Measurements from ENCODE around the gene BGN.

Gene BGN

GRCh38 chrX:153504445-153505016 lies 9.8 kb downstream of the BGN start:
- DNase-seq (ENCODE audit: low read depth) = no peak

- DNase-seq (ENCODE audit: low read depth) = no peak
Observed at GRCh38 chrX:153505361-153505760, 10.6 kb downstream of the BGN start.

- peak; percentile 74 for DNase-seq (ENCODE audit: low read depth)
Observed at GRCh38 chrX:153507484-153508178, 12.9 kb downstream of the BGN start.

- DNase-seq (ENCODE audit: low read depth) = no peak
Observed at GRCh38 chrX:153509592-153509991, 14.8 kb downstream of the BGN start.

GRCh38 chrX:153510383-153510782 lies 15.6 kb downstream of the BGN start:
- DNase-seq (ENCODE audit: low read depth) = no peak

GRCh38 chrX:153511784-153512500 lies 17.2 kb downstream of the BGN start:
- DNase-seq (ENCODE audit: low read depth) = no peak

- DNase-seq (ENCODE audit: low read depth) = no peak
Observed at GRCh38 chrX:153512501-153512893, 17.7 kb downstream of the BGN start.

GRCh38 chrX:153513265-153513664 lies 18.5 kb downstream of the BGN start:
- no peak for DNase-seq (ENCODE audit: low read depth)

- DNase-seq (ENCODE audit: low read depth) = no peak
Observed at GRCh38 chrX:153514259-153514658, 19.5 kb downstream of the BGN start.

GRCh38 chrX:153515435-153515834 lies 20.7 kb downstream of the BGN start:
- no peak for DNase-seq (ENCODE audit: low read depth)

- no peak for DNase-seq (ENCODE audit: low read depth)
Observed at GRCh38 chrX:153516073-153516472, 21.3 kb downstream of the BGN start.

- DNase-seq (ENCODE audit: low read depth) = no peak
Observed at GRCh38 chrX:153517423-153517822, 22.6 kb downstream of the BGN start, which contains the start of gene ATP2B3. ATP2B3 (plus strand) TSS chrX:153517642; CDS start chrX:153536248, 18,606 bp downstream.

GRCh38 chrX:153517946-153518834 lies 23.4 kb downstream of the BGN start:
- DNase-seq (ENCODE audit: low read depth) = no peak

GRCh38 chrX:153519569-153520286 lies 24.9 kb downstream of the BGN start:
- DNase-seq (ENCODE audit: low read depth) = no peak

GRCh38 chrX:153520287-153520917 lies 25.6 kb downstream of the BGN start:
- no peak for DNase-seq (ENCODE audit: low read depth)

- no peak for DNase-seq (ENCODE audit: low read depth)
Observed at GRCh38 chrX:153521034-153521433, 26.3 kb downstream of the BGN start.

GRCh38 chrX:153522259-153522658 lies 27.5 kb downstream of the BGN start:
- no peak for DNase-seq (ENCODE audit: low read depth)

GRCh38 chrX:153523269-153523668 lies 28.5 kb downstream of the BGN start:
- no peak for DNase-seq (ENCODE audit: low read depth)

GRCh38 chrX:153524234-153524633 lies 29.5 kb downstream of the BGN start:
- no peak for DNase-seq (ENCODE audit: low read depth)

- no peak for DNase-seq (ENCODE audit: low read depth)
Observed at GRCh38 chrX:153525451-153525850, 30.7 kb downstream of the BGN start.

- no peak for DNase-seq (ENCODE audit: low read depth)
Observed at GRCh38 chrX:153526042-153526441, 31.3 kb downstream of the BGN start.
